Omental fat pad (tissue), 4 donors: Measurements from ENCODE around the gene SCFD2. TPM values are rescaled to one million over a fixed set of nuclear protein-coding genes. Genes with fewer than 3 reads are reported as not detected.
"Not testable (repeated sequence)": the region's sequence is repeated elsewhere in the genome, so short reads cannot be mapped to it uniquely, and the experiment has no call there.

Source experiments
- ATAC-seq: fragments of 150-250 bp; one replicate; pipeline ENCODE4 v1.9.1; 2016; ENCODE audit warnings: mild to moderate bottlenecking, moderate library complexity; ENCODE audit not compliant: low FRiP score
- DNase-seq: peaks from one replicate; pipeline ENCODE4 v3.0.0-alpha.2; 2019; ENCODE audit warnings: low spot score
- total RNA-seq, 4 donors: library from RNA; depleted of rRNA; stranded (reverse); fragments of >200 nt; gene quantifications; one replicate each; pipeline ENCODE4 v1.1.0, GENCODE V29; 2016
- TF ChIP-seq, protein P1 (sequence below), 3 donors: fragments of 450-650 bp; IDR thresholded peaks; one replicate each; pipeline ENCODE4 v1.5.1; 2016 to 2017; ENCODE audit warnings: antibody characterized with exemption in 3 of 3, mild to moderate bottlenecking in 3 of 3, moderate library complexity in 2 of 3

Gene SCFD2
- total RNA-seq, 4 donors from 2014 or later, result 26.4 to 65.6 (median 28.4) TPM

DNA sequence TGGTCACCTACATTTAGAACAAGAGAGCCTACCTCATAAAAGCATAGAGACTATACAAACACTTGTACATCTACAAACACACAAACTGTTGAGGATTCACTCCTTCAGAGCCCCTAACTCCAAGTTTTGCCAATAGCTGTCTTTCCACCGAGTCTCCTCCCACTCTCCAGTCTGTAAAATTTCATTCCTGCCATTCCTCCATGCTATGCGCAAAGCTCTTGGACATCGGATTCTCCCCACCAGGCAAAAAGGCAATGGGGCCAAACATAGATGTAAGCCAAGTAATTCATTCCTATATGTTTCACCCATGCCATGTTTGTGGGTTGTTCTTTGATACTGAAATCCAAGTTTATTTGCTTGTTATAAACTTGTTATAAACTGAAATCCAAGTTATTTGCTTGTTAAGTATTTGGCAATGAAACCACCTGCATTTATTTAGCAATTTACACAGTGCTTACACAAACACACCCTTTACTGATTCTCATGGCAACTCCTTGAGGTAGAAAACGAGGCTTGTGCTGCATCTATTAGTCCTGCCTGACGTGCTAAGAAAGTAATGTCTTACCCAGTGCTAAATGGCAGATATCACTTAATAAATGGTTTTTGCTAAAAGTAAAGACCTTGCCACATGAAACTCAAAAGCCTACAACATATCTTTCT lies 91.1 kb downstream of the SCFD2 start:
- TF ChIP-seq, protein P1, sequence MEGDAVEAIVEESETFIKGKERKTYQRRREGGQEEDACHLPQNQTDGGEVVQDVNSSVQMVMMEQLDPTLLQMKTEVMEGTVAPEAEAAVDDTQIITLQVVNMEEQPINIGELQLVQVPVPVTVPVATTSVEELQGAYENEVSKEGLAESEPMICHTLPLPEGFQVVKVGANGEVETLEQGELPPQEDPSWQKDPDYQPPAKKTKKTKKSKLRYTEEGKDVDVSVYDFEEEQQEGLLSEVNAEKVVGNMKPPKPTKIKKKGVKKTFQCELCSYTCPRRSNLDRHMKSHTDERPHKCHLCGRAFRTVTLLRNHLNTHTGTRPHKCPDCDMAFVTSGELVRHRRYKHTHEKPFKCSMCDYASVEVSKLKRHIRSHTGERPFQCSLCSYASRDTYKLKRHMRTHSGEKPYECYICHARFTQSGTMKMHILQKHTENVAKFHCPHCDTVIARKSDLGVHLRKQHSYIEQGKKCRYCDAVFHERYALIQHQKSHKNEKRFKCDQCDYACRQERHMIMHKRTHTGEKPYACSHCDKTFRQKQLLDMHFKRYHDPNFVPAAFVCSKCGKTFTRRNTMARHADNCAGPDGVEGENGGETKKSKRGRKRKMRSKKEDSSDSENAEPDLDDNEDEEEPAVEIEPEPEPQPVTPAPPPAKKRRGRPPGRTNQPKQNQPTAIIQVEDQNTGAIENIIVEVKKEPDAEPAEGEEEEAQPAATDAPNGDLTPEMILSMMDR (IDR thresholded peaks at IDR 0.05), result no peak
- ATAC-seq (no peak), DNase-seq (no peak)

DNA sequence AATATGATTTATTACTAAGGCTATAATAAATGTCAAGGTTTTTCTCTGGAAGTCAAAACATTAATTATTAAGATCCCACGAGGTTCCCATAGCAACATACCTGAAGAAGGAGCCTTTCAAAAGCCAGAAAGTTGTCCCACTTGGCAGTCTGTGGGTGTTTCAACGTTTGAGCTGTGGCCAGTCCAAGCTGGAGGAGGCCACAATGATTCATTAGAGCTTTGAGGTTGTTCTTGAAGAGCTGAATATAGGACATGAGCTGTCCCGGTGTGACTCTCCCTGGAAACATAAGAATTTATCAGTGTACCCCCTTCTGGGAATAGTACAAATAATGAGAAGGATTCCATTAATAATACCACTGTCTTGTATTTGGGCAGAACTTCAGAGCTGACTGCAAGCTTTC lies 92.1 kb downstream of the SCFD2 start:
- DNase-seq, result no peak
- ATAC-seq, result no peak
- TF ChIP-seq, protein P1 (IDR thresholded peaks at IDR 0.05), result no peak

DNA sequence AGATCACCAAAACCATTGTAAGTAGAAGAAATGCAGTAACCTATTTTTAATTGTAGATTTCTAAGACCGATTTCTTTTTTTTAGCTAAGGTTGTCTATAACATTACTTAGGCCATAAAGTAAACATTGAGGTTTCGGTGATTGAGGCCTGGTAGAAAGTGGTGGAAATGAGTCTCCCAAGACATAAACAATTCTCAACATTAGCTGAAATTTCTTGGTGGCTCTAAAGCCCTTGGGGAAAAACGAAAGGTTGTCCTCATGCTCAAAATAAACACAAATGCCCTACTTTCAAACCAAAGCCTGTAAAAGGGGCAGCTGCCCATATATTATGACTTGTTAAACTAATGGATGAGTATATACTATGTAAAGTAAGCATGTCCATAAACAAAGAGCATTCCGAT lies 98.8 kb downstream of the SCFD2 start:
- TF ChIP-seq, protein P1 (IDR thresholded peaks at IDR 0.05), result no peak
- DNase-seq (no peak), ATAC-seq (no peak)

DNA sequence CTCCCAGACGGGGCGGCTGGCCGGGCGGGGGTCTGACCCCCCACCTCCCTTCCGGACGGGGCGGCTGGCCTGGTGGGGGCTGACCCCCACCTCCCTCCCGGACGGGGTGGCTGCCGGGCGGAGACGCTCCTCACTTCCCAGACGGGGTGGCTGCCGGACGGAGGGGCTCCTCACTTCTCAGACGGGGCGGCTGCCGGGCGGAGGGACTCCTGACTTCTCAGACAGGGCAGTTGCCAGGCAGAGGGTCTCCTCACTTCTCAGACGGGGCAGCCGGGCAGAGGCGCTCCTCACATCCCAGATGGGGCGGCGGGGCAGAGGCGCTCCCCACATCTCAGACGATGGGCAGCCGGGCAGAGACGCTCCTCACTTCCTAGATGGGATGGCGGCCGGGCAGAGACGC lies 109.9 kb downstream of the SCFD2 start:
- not testable (repeated sequence) for DNase-seq, ATAC-seq

DNA sequence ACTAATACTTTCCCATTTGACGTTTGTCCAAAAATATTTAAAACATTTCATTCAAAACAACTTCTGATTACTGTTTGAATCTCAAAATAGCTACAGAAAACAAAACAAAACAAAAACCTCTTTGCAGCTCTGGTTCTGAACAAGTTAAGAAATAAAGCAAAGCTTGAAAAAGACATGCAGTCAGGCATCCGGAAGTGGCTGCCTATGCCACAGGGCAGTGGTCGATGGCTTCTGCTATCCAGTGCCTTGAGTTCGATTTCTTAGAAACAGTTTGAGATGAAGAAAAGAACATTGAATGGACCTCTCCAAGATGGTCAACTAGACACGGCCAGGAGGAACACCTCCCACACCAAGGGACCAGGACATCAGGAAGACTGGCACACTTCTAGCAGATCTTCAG lies 125.3 kb downstream of the SCFD2 start:
- TF ChIP-seq, protein P1 (IDR thresholded peaks at IDR 0.05), result no peak
- ATAC-seq (no peak), DNase-seq (no peak)

DNA sequence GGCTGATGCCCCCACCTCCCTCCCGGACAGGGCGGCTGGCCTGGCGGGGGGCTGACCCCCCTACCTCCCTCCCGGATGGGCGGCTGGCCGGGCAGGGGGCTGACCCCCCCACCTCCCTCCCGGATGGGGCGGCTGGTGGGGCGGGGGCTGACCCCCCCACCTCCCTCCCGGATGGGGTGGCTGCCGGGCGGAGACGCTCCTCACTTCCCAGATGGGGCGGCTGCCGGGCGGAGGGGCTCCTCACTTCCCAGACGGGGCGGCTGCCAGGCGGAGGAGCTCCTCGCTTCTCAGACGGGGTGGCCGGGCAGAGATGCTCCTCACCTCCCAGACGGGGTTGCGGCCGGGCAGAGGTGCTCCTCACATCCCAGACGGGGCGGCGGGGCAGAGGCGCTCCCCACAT lies 127.5 kb downstream of the SCFD2 start:
- not testable (repeated sequence) for ATAC-seq, DNase-seq

DNA sequence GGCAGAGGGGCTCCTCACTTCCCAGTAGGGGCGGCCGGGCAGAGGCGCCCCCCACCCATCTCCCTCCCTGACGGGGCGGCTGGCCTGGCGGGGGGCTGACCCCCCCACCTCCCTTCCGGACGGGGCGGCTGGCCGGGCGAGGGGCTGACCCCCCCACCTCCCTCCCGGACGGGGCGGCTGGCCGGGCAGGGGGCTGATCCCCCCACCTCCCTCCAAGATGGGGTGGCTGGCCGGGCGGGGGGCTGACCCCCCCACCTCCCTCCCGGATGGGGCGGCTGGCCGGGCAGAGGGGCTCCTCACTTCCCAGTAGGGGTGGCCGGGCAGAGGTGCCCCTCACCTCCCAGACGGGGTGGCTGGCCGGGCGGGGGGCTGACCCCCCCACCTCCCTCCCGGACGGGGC lies 128.1 kb downstream of the SCFD2 start:
- not testable (repeated sequence) for ATAC-seq, DNase-seq

DNA sequence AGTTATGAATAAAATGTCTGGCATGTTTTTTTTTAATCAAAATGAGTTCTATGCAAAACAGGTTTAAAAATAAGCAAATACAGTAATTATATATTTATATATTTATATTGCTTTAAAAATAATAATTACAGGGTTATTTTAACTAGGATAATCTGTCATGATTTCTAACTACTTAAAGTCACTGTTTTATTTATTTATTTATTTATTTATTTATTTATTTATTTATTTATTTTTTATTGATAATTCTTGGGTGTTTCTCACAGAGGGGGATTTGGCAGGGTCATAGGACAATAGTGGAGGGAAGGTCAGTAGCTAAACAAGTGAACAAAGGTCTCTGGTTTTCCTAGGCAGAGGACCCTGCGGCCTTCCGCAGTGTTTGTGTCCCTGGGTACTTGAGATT lies 129.2 kb downstream of the SCFD2 start:
- not testable (repeated sequence) for ATAC-seq, DNase-seq

DNA sequence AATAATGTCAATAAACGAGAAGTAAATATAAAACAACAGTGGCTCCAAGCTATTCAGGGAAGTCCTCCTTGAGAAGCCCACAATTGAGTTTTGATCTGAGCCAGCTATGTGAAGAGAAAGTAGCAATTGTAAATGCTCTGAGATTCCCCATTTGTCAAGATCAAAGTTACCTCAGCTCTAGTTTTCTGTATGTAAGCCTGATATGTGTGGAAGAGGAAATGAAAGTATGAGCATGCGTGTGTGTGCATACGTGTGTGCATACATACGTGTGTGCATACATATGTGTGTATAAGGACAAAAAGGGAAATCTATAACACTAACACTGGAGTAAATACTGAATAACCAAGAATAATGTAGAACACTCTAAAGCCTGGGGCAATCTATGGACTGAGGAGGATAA lies 130.3 kb downstream of the SCFD2 start:
- TF ChIP-seq, protein P1 (IDR thresholded peaks at IDR 0.05), result no peak
- no peak for ATAC-seq

More for the DNA sequence above, 130.3 kb downstream of the SCFD2 start:
- no peak for DNase-seq
